Liver (tissue), 9 donors: Measurements from ENCODE around the gene CDC42. TPM values are rescaled to one million over a fixed set of nuclear protein-coding genes. Genes with fewer than 3 reads are reported as not detected.

Experiments used
- DNase-seq: peaks from one replicate; pipeline ENCODE4 v3.0.0-alpha.2; 2017; ENCODE audit warnings: low spot score
- H3K27ac ChIP-seq, 2 donors: one replicate each; pipeline ENCODE4 v1.7.0; 2013; ENCODE audit warnings: inconsistent platforms in 2 of 2, low read length in 2 of 2, control low read depth in 1 of 2, low read depth in 1 of 2, mild to moderate bottlenecking in 1 of 2
- H3K27me3 ChIP-seq, 4 donors: one replicate each; pipeline versions ENCODE4 v1.6.1 to v1.7.0; 2013; ENCODE audit warnings: low read length in 3 of 4, inconsistent platforms in 1 of 4, mild to moderate bottlenecking in 1 of 4, moderate library complexity in 1 of 4; ENCODE audit not compliant: control insufficient read depth in 4 of 4, insufficient read depth in 4 of 4
- H3K36me3 ChIP-seq, 4 donors: one replicate each; pipeline versions ENCODE4 v1.6.1 to v1.7.0; 2013; ENCODE audit warnings: low read length in 3 of 4, mild to moderate bottlenecking in 3 of 4, low read depth in 1 of 4, moderate library complexity in 1 of 4; ENCODE audit not compliant: control insufficient read depth in 4 of 4, insufficient read depth in 3 of 4
- H3K4me1 ChIP-seq, 4 donors: one replicate each; pipeline versions ENCODE4 v1.6.1 to v1.7.0; 2013; ENCODE audit warnings: low read length in 3 of 4, mild to moderate bottlenecking in 3 of 4, moderate library complexity in 1 of 4; ENCODE audit not compliant: control insufficient read depth in 4 of 4, insufficient read depth in 4 of 4
- H3K4me3 ChIP-seq, 3 donors: one replicate each; pipeline versions ENCODE4 v1.6.1 to v1.7.0; 2013; ENCODE audit warnings: low read length in 3 of 3, control low read depth in 1 of 3, low read depth in 1 of 3, mild to moderate bottlenecking in 1 of 3
- H3K9ac ChIP-seq, 2 donors: one replicate each; pipeline ENCODE4 v1.7.0; 2013; ENCODE audit warnings: low read length in 2 of 2, mild to moderate bottlenecking in 2 of 2, moderate library complexity in 2 of 2, control low read depth in 1 of 2, low read depth in 1 of 2
- H3K9me3 ChIP-seq, 4 donors: one replicate each; pipeline versions ENCODE4 v1.6.1 to v1.7.0; 2013; ENCODE audit warnings: low read length in 3 of 4; ENCODE audit not compliant: control insufficient read depth in 4 of 4
- FOXA1 ChIP-seq: IDR thresholded peaks from 2 replicates; pipeline ENCODE4 v1.6.1; 2016; ENCODE audit warnings: antibody characterized with exemption
- FOXA2 ChIP-seq: IDR thresholded peaks from 2 replicates; pipeline ENCODE4 v1.6.1; 2016; ENCODE audit warnings: antibody characterized with exemption
- GABPA ChIP-seq, 2 donors: IDR thresholded peaks in 1 of 2; conservative IDR thresholded peaks in 1 of 2; 2 replicates each; pipeline ENCODE4 v1.6.1; 2016; ENCODE audit warnings: antibody characterized with exemption in 2 of 2, mild to moderate bottlenecking in 1 of 2, moderate library complexity in 1 of 2
- HNF4A ChIP-seq, 2 donors: conservative IDR thresholded peaks; 2 replicates each; pipeline ENCODE4 v1.6.1; 2016; ENCODE audit warnings: antibody characterized with exemption in 2 of 2, mild to moderate bottlenecking in 2 of 2
- HNF4G ChIP-seq: IDR thresholded peaks from 2 replicates; pipeline ENCODE4 v1.6.1; 2016; ENCODE audit warnings: antibody characterized with exemption
- JUND ChIP-seq, 2 donors: IDR thresholded peaks; 2 replicates each; pipeline ENCODE4 v1.6.1; 2016; ENCODE audit warnings: antibody characterized with exemption in 2 of 2
- MAX ChIP-seq: IDR thresholded peaks from 2 replicates; pipeline ENCODE4 v1.6.1; 2016; ENCODE audit warnings: antibody characterized with exemption
- NR2F2 ChIP-seq: IDR thresholded peaks from 2 replicates; pipeline ENCODE4 v1.6.1; 2016; ENCODE audit warnings: antibody characterized with exemption
- RXRA ChIP-seq, 2 donors: IDR thresholded peaks; 2 replicates each; pipeline ENCODE4 v1.6.1; 2017 to 2018; ENCODE audit warnings: antibody characterized with exemption in 2 of 2, mild to moderate bottlenecking in 1 of 2
- SP1 ChIP-seq: IDR thresholded peaks from 2 replicates; pipeline ENCODE4 v1.6.1; 2018; ENCODE audit warnings: antibody characterized with exemption, mild to moderate bottlenecking
- TAF1 ChIP-seq: conservative IDR thresholded peaks from 2 replicates; pipeline ENCODE4 v1.6.1; 2016; ENCODE audit warnings: antibody characterized with exemption, mild to moderate bottlenecking
- ZBTB33 ChIP-seq: IDR thresholded peaks from 2 replicates; pipeline ENCODE4 v1.6.1; 2016; ENCODE audit warnings: antibody characterized with exemption
- WGBS: extraction: QIAGEN DNeasy Blood & Tissue Kit; methylation state at CpG from one replicate; pipeline ENCODE4 v1.1.7; 2013; 5-methylcytosine and 5-hydroxymethylcytosine counted together
- polyA plus RNA-seq, 2 donors: library from polyadenylated mRNA; stranded (reverse) in 1 of 2; unstranded in 1 of 2; fragments of 200-250 nt in 1 of 2; fragments of >200 nt in 1 of 2; fragmentation: Nextera tagmentation in 1 of 2; extraction: Ambion mirVana in 1 of 2; gene quantifications; one replicate each; pipeline versions ENCODE4 v1.2.1 to v1.2.3, GENCODE V29; 2013 to 2015
- total RNA-seq, 2 donors: library from RNA; depleted of rRNA; stranded (reverse); fragments of >200 nt; gene quantifications; one replicate each; pipeline ENCODE4 v1.2.3, GENCODE V29; 2014
- TF ChIP-seq, protein P1 (sequence below): fragments of 150-350 bp; IDR thresholded peaks from 2 replicates; pipeline ENCODE4 v1.5.1; 2017; ENCODE audit warnings: improper control_type of control experiment, low read depth, low read length; ENCODE audit not compliant: missing input control
- TF ChIP-seq, protein P2 (sequence below): IDR thresholded peaks from 2 replicates; pipeline ENCODE4 v1.6.1; 2016; ENCODE audit warnings: antibody characterized with exemption, mild to moderate bottlenecking
- TF ChIP-seq, protein P3 (sequence below): IDR thresholded peaks from 2 replicates; pipeline ENCODE4 v1.6.1; 2016; ENCODE audit warnings: antibody characterized with exemption
- donor health status: healthy.
- donor health status: healthy.
- donor health status: healthy.
- donor health status: healthy.
- donor health status: healthy.

The CDC42 gene
- total and polyA plus RNA-seq, 4 donors, result 40.3 to 140 (median 69.0) TPM

DNA sequence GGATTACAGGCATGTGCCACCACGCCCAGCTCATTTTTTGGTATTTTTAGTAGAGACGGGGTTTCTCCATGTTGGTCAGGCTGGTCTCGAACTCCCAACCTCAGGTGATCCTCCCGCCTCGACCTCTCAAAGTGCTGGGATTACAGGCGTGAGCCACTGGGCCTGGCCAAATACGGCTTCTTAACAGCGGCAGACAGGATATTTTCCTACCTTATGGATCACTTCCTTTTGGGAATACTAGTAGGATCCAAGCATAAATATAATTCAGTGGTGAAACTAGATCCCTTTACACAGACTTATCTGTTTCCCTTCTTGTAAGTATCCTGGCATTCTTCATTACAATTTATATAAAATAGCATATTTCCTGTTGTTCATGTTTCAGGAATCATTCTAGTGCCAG lies 49.5 kb downstream of the CDC42 start:
- Histone ChIP-seq H3K36me3 (peaks cover 6 to 12% (median 8%) of the 10 kb centered on the region in 4 donors), H3K27ac (no peak overlapping the region), H3K9me3 (no peaks in the 10 kb centered on the region), H3K4me3 (no peak overlapping the region), H3K27me3 (no peaks in the 10 kb centered on the region), H3K4me1 (no peaks in the 10 kb centered on the region), H3K9ac (no peak overlapping the region)
- DNase-seq, result no peak
- WGBS, result 92% methylated on average over 8 of the region's 8 CpGs
- TF ChIP-seq HNF4A (conservative IDR thresholded peaks at IDR 0.05), result no peak
- TF ChIP-seq TAF1, result no peak
- no peak for TF ChIP-seq ZBTB33
- TF ChIP-seq GABPA (IDR thresholded peaks at IDR 0.05 in 1 of 2, conservative IDR thresholded peaks at IDR 0.05 in 1 of 2), result no peak
- no peak for TF ChIP-seq NR2F2
- TF ChIP-seq FOXA2, result no peak
- no peak for TF ChIP-seq FOXA1
- no peak for TF ChIP-seq SP1
- TF ChIP-seq RXRA (IDR thresholded peaks at IDR 0.05), result no peak

GRCh38 chr1:22102746-22103145 lies 50.2 kb downstream of the CDC42 start:
- H3K36me3 ChIP-seq, result peaks cover 4 to 11% (median 5%) of the 10 kb centered on the region in 4 donors
- H3K4me3 ChIP-seq, result no peak overlapping the region
- H3K4me1 ChIP-seq, result no peaks in the 10 kb centered on the region
- H3K9ac ChIP-seq, result no peak overlapping the region
- no peak for DNase-seq
- no peaks in the 10 kb centered on the region for H3K27me3 ChIP-seq
- H3K27ac ChIP-seq, result no peak overlapping the region
- no peaks in the 10 kb centered on the region for H3K9me3 ChIP-seq
- no peak for TF ChIP-seq RXRA (IDR thresholded peaks at IDR 0.05)
- TF ChIP-seq HNF4A (conservative IDR thresholded peaks at IDR 0.05), result no peak
- TF ChIP-seq, protein P1, sequence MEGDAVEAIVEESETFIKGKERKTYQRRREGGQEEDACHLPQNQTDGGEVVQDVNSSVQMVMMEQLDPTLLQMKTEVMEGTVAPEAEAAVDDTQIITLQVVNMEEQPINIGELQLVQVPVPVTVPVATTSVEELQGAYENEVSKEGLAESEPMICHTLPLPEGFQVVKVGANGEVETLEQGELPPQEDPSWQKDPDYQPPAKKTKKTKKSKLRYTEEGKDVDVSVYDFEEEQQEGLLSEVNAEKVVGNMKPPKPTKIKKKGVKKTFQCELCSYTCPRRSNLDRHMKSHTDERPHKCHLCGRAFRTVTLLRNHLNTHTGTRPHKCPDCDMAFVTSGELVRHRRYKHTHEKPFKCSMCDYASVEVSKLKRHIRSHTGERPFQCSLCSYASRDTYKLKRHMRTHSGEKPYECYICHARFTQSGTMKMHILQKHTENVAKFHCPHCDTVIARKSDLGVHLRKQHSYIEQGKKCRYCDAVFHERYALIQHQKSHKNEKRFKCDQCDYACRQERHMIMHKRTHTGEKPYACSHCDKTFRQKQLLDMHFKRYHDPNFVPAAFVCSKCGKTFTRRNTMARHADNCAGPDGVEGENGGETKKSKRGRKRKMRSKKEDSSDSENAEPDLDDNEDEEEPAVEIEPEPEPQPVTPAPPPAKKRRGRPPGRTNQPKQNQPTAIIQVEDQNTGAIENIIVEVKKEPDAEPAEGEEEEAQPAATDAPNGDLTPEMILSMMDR, result no peak
- TF ChIP-seq HNF4G, result no peak
- WGBS, result 83% methylated on average over 3 of the region's 3 CpGs

DNA sequence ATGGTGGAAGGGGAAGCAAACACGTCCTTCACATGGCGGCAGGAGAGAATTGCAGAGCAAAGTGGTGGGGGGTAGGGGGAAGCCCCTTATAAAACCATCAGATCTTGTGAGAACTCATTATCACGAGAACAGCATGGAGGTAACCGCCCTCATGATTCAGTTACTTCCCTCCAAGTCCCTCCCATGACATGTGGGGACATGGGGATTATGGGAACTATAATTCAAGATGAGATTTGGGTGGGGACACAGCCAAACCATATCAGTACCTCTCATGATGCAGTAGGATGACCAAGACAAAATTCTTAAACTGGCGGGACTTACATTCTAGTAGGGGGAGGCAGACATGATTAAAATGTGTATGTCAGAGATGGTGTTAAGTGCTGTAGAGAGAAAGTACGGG lies 51.6 kb downstream of the CDC42 start:
- no peak overlapping the region for H3K27ac ChIP-seq
- 90% methylated on average over 6 of the region's 6 CpGs for WGBS

More for the DNA sequence above, 51.6 kb downstream of the CDC42 start:
- TF ChIP-seq HNF4A (conservative IDR thresholded peaks at IDR 0.05) (no peak), RXRA (IDR thresholded peaks at IDR 0.05) (no peak), MAX (no peak), JUND (IDR thresholded peaks at IDR 0.05) (no peak), SP1 (no peak), GABPA (IDR thresholded peaks at IDR 0.05 in 1 of 2, conservative IDR thresholded peaks at IDR 0.05 in 1 of 2) (no peak), HNF4G (no peak)
- TF ChIP-seq, protein P2, sequence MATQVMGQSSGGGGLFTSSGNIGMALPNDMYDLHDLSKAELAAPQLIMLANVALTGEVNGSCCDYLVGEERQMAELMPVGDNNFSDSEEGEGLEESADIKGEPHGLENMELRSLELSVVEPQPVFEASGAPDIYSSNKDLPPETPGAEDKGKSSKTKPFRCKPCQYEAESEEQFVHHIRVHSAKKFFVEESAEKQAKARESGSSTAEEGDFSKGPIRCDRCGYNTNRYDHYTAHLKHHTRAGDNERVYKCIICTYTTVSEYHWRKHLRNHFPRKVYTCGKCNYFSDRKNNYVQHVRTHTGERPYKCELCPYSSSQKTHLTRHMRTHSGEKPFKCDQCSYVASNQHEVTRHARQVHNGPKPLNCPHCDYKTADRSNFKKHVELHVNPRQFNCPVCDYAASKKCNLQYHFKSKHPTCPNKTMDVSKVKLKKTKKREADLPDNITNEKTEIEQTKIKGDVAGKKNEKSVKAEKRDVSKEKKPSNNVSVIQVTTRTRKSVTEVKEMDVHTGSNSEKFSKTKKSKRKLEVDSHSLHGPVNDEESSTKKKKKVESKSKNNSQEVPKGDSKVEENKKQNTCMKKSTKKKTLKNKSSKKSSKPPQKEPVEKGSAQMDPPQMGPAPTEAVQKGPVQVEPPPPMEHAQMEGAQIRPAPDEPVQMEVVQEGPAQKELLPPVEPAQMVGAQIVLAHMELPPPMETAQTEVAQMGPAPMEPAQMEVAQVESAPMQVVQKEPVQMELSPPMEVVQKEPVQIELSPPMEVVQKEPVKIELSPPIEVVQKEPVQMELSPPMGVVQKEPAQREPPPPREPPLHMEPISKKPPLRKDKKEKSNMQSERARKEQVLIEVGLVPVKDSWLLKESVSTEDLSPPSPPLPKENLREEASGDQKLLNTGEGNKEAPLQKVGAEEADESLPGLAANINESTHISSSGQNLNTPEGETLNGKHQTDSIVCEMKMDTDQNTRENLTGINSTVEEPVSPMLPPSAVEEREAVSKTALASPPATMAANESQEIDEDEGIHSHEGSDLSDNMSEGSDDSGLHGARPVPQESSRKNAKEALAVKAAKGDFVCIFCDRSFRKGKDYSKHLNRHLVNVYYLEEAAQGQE, result no peak
- TF ChIP-seq, protein P3, sequence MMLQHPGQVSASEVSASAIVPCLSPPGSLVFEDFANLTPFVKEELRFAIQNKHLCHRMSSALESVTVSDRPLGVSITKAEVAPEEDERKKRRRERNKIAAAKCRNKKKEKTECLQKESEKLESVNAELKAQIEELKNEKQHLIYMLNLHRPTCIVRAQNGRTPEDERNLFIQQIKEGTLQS, result no peak
- Histone ChIP-seq H3K36me3 (peaks cover 0 to 5% (median 3%) of the 10 kb centered on the region in 4 donors), H3K9me3 (no peaks in the 10 kb centered on the region), H3K4me3 (no peak overlapping the region), H3K4me1 (no peaks in the 10 kb centered on the region), H3K9ac (no peak overlapping the region), H3K27me3 (no peaks in the 10 kb centered on the region)
- no peak for DNase-seq
